K562 (cell line): ENCODE data around the gene BCL10. TPM values are rescaled to one million over a fixed set of nuclear protein-coding genes. Genes with fewer than 3 reads are reported as not detected.
A peak's percentile ranks its signal among the peaks of the same experiment; 100 is the strongest.

Experiments
- CTBP1 ChIP-seq: fragments of 450-650 bp; IDR thresholded peaks from 2 replicates; pipeline ENCODE4 v1.6.1; 2016; ENCODE audit warnings: borderline replicate concordance
- E2F3 ChIP-seq: fragments of 250-450 bp; sonication (Bioruptor Pico); IDR thresholded peaks from 2 replicates; pipeline ENCODE4 v1.4.0; 2020; ENCODE audit warnings: mild to moderate bottlenecking
- EP400 ChIP-seq: fragments of 450-650 bp; IDR thresholded peaks from 2 replicates; pipeline ENCODE4 v1.6.1; 2017; ENCODE audit warnings: antibody characterized with exemption, mild to moderate bottlenecking, moderate library complexity
- HNRNPLL ChIP-seq: fragments of 200-400 bp; formaldehyde crosslinking; IDR thresholded peaks from 2 replicates; pipeline ENCODE4 v1.6.1; 2017; ENCODE audit warnings: low read length, low read depth, mild to moderate bottlenecking; ENCODE audit not compliant: poor library complexity, severe bottlenecking
- KLF16 ChIP-seq: IDR thresholded peaks from 2 replicates; pipeline ENCODE4 v1.6.1; 2016; ENCODE audit warnings: antibody characterized with exemption
- MAZ ChIP-seq, 2 experiments: fragments of 450-650 bp in 1 of 2; sonication (generic) in 1 of 2; formaldehyde crosslinking; IDR thresholded peaks in 1 of 2; conservative IDR thresholded peaks in 1 of 2; 2 replicates each; pipeline versions ENCODE4 v1.4.0 to v1.5.0; 2020; ENCODE audit warnings: mild to moderate bottlenecking in 1 of 2, missing genetic modification reagents in 1 of 2
- PURB ChIP-seq: sonication (generic); formaldehyde crosslinking; IDR thresholded peaks from 2 replicates; pipeline ENCODE4 v1.9.0; 2021; ENCODE audit warnings: low read depth, mild to moderate bottlenecking, missing genetic modification reagents
- RAD21 ChIP-seq, 2 experiments: fragments of 250-450 bp in 1 of 2; fragments of 450-650 bp in 1 of 2; sonication (Bioruptor Pico) in 1 of 2; formaldehyde crosslinking in 1 of 2; IDR thresholded peaks in 1 of 2; conservative IDR thresholded peaks in 1 of 2; 2 replicates each; pipeline versions ENCODE4 v1.4.0 to v1.8.0; 2020 to 2022; ENCODE audit warnings: mild to moderate bottlenecking in 2 of 2, moderate library complexity in 1 of 2
- RBBP5 ChIP-seq: fragments of 200-600 bp; sonication (generic); IDR thresholded peaks from 2 replicates; pipeline ENCODE4 v1.6.1; 2012; ENCODE audit warnings: borderline replicate concordance, mild to moderate bottlenecking, low read length, control low read depth, inconsistent platforms; ENCODE audit not compliant: insufficient read depth, poor library complexity, severe bottlenecking
- SMC3 ChIP-seq: conservative IDR thresholded peaks from 2 replicates; pipeline ENCODE4 v1.6.1; 2011; ENCODE audit warnings: low read depth, low read length, improper control_type of control experiment; ENCODE audit not compliant: insufficient read depth
- STAT5B ChIP-seq: fragments of 250-450 bp; sonication (Bioruptor Pico); IDR thresholded peaks from 2 replicates; pipeline ENCODE4 v1.8.0; 2021; ENCODE audit warnings: mild to moderate bottlenecking, inconsistent platforms
- TCF7 ChIP-seq: sonication (generic); IDR thresholded peaks from 2 replicates; pipeline ENCODE4 v1.6.1; 2016; ENCODE audit warnings: antibody characterized with exemption, borderline replicate concordance
- TCFL5 ChIP-seq: fragments of 250-450 bp; sonication (Bioruptor Pico); conservative IDR thresholded peaks from 2 replicates; pipeline ENCODE4 v1.6.1; 2021; ENCODE audit warnings: mild to moderate bottlenecking, moderate library complexity, matching md5 sums
- ZC3H4 ChIP-seq: sonication (generic); formaldehyde crosslinking; IDR thresholded peaks from 2 replicates; pipeline ENCODE4 v1.9.0; 2021; ENCODE audit warnings: missing genetic modification reagents, borderline replicate concordance
- ZNF316 ChIP-seq: fragments of 450-650 bp; IDR thresholded peaks from 2 replicates; pipeline ENCODE4 v1.6.1; 2016
- ZNF79 ChIP-seq: fragments of 250-450 bp; sonication (Bioruptor Pico); IDR thresholded peaks from 2 replicates; pipeline ENCODE4 v1.4.0; 2020; ENCODE audit warnings: low read depth, mild to moderate bottlenecking, moderate library complexity
- polyA plus RNA-seq, 8 experiments: library from polyadenylated mRNA; depleted of rRNA in 4 of 8; stranded (reverse) in 5 of 8; unstranded in 3 of 8; fragments of >200 nt; fragmentation: Nextera tagmentation in 2 of 8; fragmentation: Illumina TruSeq in 1 of 8; extraction: Ambion mirVana in 2 of 8; extraction: Trizol in 1 of 8; gene quantifications; 2 replicates each; pipeline versions ENCODE4 v1.2.1 to v1.2.3, GENCODE V29; 2011 to 2014; ENCODE audit warnings: inconsistent platforms in 1 of 8, missing spikeins in 1 of 8
- total RNA-seq, 7 experiments: library from RNA; depleted of rRNA in 6 of 7; stranded (reverse); fragments of >200 nt in 6 of 7; fragmentation: Illumina TruSeq in 2 of 7; extraction: Trizol in 2 of 7; gene quantifications; 2 replicates each; pipeline versions ENCODE4 v1.2.1 to v1.2.3, GENCODE V29; 2011 to 2021; ENCODE audit warnings: low replicate concordance in 1 of 7
- TF ChIP-seq, protein P1 (sequence below): IDR thresholded peaks from 2 replicates; pipeline ENCODE4 v1.6.1; 2016; ENCODE audit warnings: missing genetic modification characterization, missing compliant biosample characterization
- TF ChIP-seq, protein P2 (sequence below): fragments of 250-450 bp; sonication (Bioruptor Pico); IDR thresholded peaks from 2 replicates; pipeline ENCODE4 v1.6.1; 2021; ENCODE audit warnings: mild to moderate bottlenecking
- TF ChIP-seq, protein P3 (sequence below): fragments of 250-450 bp; sonication (Bioruptor Pico); IDR thresholded peaks from 2 replicates; pipeline ENCODE4 v1.8.0; 2021; ENCODE audit warnings: moderate library complexity, mild to moderate bottlenecking, inconsistent platforms

The BCL10 gene
- total and polyA plus RNA-seq, 9 of the 15 experiments (the other 6 are each of a cell fraction or from before 2014, with no cell fraction given): 8.0 to 19.4 (median 12.3) TPM

DNA sequence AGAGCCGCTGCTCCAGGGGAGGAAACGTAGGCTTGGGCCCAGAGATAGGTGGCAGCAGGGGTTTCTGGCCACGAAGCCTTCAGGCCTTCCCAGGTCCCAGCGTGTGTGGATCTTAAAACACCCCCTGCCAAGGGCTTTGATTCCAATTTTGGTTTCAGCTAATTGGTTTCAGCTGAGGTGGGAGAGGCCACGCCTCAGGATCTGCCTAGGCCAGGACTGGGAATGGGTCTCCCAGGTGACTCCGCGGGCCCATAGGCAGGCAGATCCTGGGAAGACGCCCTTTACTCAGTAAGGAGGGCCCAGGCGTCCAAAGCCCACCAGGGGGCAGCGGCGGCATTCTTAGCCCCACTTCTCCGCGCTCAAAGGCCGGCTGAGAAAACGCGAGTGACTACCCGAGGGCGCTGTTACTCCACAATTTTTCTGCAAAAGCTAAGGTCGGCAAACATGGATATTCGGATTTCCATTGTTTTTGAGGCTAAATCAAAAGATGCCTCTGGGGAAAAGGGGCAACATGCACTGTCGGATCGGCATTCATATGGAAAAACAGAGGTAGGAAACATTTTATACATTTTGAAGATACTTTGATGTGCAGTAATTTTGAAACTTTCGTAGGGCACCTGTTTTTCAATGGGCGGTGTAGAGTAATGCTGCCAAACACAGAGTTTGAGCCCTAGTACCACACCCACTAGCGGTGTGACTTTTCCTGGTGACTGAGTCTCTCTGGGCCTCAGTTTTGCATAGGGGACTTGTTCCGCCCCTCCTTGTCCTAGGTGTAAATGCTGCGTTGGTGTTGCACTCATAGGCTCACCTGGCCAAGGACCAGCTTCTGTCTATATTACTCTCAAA is 31.8 kb upstream of the BCL10 start (continued):
- TF ChIP-seq, protein P1, sequence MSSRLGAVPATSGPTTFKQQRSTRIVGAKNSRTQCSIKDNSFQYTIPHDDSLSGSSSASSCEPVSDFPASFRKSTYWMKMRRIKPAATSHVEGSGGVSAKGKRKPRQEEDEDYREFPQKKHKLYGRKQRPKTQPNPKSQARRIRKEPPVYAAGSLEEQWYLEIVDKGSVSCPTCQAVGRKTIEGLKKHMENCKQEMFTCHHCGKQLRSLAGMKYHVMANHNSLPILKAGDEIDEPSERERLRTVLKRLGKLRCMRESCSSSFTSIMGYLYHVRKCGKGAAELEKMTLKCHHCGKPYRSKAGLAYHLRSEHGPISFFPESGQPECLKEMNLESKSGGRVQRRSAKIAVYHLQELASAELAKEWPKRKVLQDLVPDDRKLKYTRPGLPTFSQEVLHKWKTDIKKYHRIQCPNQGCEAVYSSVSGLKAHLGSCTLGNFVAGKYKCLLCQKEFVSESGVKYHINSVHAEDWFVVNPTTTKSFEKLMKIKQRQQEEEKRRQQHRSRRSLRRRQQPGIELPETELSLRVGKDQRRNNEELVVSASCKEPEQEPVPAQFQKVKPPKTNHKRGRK (tag): no peak
- no peak for TF ChIP-seq TCFL5
- TF ChIP-seq, protein P2, sequence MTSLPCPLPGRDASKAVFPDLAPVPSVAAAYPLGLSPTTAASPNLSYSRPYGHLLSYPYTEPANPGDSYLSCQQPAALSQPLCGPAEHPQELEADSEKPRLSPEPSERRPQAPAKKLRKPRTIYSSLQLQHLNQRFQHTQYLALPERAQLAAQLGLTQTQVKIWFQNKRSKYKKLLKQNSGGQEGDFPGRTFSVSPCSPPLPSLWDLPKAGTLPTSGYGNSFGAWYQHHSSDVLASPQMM (CRISPR knock-in tag): no peak
- no peak for TF ChIP-seq RBBP5
- 0 out of 2 replicates have a peak, but pooled peaks have one; percentile 46 for TF ChIP-seq KLF16
- TF ChIP-seq HNRNPLL: no peak
- no peak for TF ChIP-seq ZNF79 (CRISPR knock-in tag)
- TF ChIP-seq RAD21 (CRISPR knock-in tag; conservative IDR thresholded peaks at IDR 0.05 in 1 of 2, IDR thresholded peaks at IDR 0.05 in 1 of 2): peak; percentile 90 to 94
- peak; percentile 25; the same call in 1 of the 2 replicates for TF ChIP-seq CTBP1
- TF ChIP-seq, protein P3, sequence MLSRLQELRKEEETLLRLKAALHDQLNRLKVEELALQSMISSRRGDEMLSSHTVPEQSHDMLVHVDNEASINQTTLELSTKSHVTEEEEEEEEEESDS (CRISPR knock-in tag): no peak
- TF ChIP-seq SMC3: peak; percentile 91
- TF ChIP-seq ZC3H4 (CRISPR knock-in tag): no peak
- TF ChIP-seq EP400: no peak
- no peak for TF ChIP-seq ZNF316
- TF ChIP-seq E2F3 (CRISPR knock-in tag): no peak
- TF ChIP-seq STAT5B: no peak
- no peak for TF ChIP-seq TCF7
- peak in 1 of 2 experiments; percentile 37; a peak in 1 of 4 replicates for TF ChIP-seq MAZ (CRISPR knock-in tag; conservative IDR thresholded peaks at IDR 0.05 in 1 of 2, IDR thresholded peaks at IDR 0.05 in 1 of 2)
- TF ChIP-seq PURB: no peak
